Activated naive CD4-positive, alpha-beta T cell treated with anti-CD3 and anti-CD28 coated beads, Interleukin-2, amount 50 U/mL, for 24 hours (primary cell): ENCODE results near the gene OSBPL6.

Experiments
- H3K27ac Mint-ChIP-seq: one replicate; pipeline ENCODE4 v1.8.0; 2021; ENCODE audit warnings: mild to moderate bottlenecking, mixed read lengths
- H3K27me3 Mint-ChIP-seq: one replicate; pipeline ENCODE4 v1.8.0; 2021; ENCODE audit warnings: mixed read lengths
- H3K36me3 Mint-ChIP-seq: one replicate; pipeline ENCODE4 v1.8.0; 2021; ENCODE audit warnings: mixed read lengths
- H3K4me1 Mint-ChIP-seq: one replicate; pipeline ENCODE4 v1.8.0; 2021; ENCODE audit warnings: mixed read lengths
- H3K4me3 Mint-ChIP-seq: one replicate; pipeline ENCODE4 v1.8.0; 2021; ENCODE audit warnings: mild to moderate bottlenecking, mixed read lengths
- H3K9me3 Mint-ChIP-seq: one replicate; pipeline ENCODE4 v1.8.0; 2021; ENCODE audit warnings: mixed read lengths

The OSBPL6 gene

DNA sequence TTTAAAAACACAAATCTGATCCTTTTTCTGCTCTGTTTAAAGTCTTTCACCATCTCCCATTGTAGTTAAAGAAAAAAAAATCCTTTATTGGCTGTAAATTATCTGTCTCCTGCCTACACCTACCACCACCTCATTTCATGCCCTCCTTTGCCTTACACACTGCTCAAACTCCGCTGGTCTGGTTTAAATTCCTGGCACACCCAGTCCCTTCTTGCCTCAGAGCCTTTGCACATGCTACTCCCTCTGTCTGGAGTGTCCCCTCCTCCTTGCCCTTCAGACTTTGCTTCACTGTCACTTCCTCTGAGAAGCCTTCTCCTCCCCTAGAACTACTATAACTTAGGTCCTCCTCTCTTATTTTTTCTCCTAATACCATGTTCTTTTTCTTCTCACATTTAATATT, 49.6 kb downstream of the OSBPL6 start:
- Mint-ChIP-seq H3K4me1 (no peaks in the 10 kb centered on the region), H3K4me3 (no peak overlapping the region), H3K27ac (no peak overlapping the region), H3K9me3 (no peaks in the 10 kb centered on the region), H3K27me3 (peaks cover 6% of the 10 kb centered on the region), H3K36me3 (no peaks in the 10 kb centered on the region)

GRCh38 chr2:178244777-178245176, 50.5 kb downstream of the OSBPL6 start:
- Mint-ChIP-seq H3K4me1 (no peaks in the 10 kb centered on the region), H3K27ac (no peak overlapping the region), H3K27me3 (peaks cover 6% of the 10 kb centered on the region), H3K9me3 (no peaks in the 10 kb centered on the region), H3K4me3 (no peak overlapping the region), H3K36me3 (no peaks in the 10 kb centered on the region)

DNA sequence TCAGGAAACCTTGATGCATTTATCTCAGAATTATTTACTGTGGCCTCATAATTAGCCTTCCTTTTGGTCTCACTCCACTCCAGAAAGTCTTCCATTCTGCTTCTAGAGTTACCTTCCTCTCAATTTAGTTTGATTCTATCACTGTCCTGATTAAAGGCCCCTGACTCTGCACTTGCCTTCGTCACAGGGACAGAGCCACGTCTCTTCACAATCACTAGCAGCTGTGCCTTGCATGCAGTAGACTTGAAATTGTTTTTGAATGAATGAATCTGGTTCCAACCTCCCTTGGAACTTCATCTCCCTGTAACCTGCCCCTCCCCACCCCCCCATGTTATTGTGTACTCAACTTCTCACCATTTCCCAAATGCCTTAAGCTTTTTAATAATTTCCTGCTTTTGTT, 52.4 kb downstream of the OSBPL6 start:
- no peaks in the 10 kb centered on the region for H3K9me3 Mint-ChIP-seq
- H3K36me3 Mint-ChIP-seq: no peaks in the 10 kb centered on the region
- no peak overlapping the region for H3K4me3 Mint-ChIP-seq
- peaks cover 5% of the 10 kb centered on the region for H3K27me3 Mint-ChIP-seq
- H3K27ac Mint-ChIP-seq: no peak overlapping the region
- H3K4me1 Mint-ChIP-seq: no peaks in the 10 kb centered on the region

DNA sequence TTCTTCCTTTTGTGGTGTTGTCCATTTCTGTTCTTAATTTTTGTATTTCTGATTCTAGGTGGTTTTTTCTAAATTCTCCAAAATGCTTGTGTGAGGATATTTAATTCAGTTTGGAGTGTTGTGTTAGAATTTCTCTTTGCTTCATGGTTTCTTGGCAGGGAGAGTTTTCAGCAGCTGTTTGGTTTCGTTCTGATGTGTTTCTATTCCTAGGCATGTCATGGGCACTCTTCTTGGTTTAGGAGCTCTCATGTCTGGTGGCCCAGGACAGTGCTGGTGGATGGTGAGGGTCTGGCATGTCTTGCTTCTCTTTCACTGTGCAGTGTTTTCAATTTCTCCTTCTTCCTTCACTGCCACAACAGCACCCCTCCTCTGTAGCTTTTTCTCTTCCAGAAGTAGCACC, 52.9 kb downstream of the OSBPL6 start:
- no peak overlapping the region for H3K4me3 Mint-ChIP-seq
- H3K27me3 Mint-ChIP-seq: peaks cover 5% of the 10 kb centered on the region
- no peaks in the 10 kb centered on the region for H3K4me1 Mint-ChIP-seq
- no peak overlapping the region for H3K27ac Mint-ChIP-seq
- H3K36me3 Mint-ChIP-seq: no peaks in the 10 kb centered on the region
- H3K9me3 Mint-ChIP-seq: no peaks in the 10 kb centered on the region

GRCh38 chr2:178250429-178250828, 56.1 kb downstream of the OSBPL6 start:
- H3K9me3 Mint-ChIP-seq: no peaks in the 10 kb centered on the region
- H3K27me3 Mint-ChIP-seq: peaks cover 2% of the 10 kb centered on the region
- H3K27ac Mint-ChIP-seq: no peak overlapping the region
- H3K4me1 Mint-ChIP-seq: no peaks in the 10 kb centered on the region
- H3K36me3 Mint-ChIP-seq: no peaks in the 10 kb centered on the region
- H3K4me3 Mint-ChIP-seq: no peak overlapping the region

GRCh38 chr2:178251151-178251955, 57.0 kb downstream of the OSBPL6 start:
- H3K36me3 Mint-ChIP-seq: no peaks in the 10 kb centered on the region
- H3K4me1 Mint-ChIP-seq: no peaks in the 10 kb centered on the region
- H3K4me3 Mint-ChIP-seq: no peak overlapping the region

DNA sequence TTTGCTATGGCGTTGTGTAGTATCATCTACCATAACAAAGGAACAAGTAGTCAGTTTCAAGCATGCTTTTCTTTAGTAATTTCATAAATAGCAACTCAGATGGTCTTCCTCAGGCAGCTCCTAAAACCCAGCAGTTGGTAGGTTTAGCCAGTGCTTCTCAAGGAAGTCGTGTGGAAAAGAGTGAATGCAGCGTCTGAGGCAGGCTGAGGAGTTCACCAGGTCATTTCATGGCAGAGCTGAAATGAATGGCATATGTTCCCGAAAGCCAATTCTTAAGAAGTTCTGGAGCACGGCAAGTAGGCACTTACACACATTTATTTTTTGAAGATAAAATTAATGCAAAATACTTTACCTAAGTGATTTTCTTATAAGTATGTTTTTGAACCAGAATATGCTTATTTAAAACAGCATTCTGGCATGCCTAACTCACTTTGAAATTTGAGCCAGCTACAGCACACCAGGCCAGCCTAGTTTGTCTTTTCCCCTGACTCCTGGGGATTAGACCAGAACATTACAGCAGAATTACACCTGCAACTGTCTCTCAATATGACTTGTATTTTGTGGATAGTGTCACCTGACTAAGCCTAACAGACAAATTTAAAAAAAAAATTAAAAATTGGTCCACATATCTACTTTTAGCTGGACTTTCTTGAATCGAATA, 62.2 kb downstream of the OSBPL6 start:
- no peak overlapping the region for H3K4me3 Mint-ChIP-seq
- H3K27me3 Mint-ChIP-seq: peaks cover 4% of the 10 kb centered on the region
- no peak overlapping the region for H3K27ac Mint-ChIP-seq
- H3K36me3 Mint-ChIP-seq: no peaks in the 10 kb centered on the region
- H3K4me1 Mint-ChIP-seq: no peaks in the 10 kb centered on the region
- H3K9me3 Mint-ChIP-seq: no peaks in the 10 kb centered on the region

More at GRCh38 chr2:178251151-178251955, 57.0 kb downstream of the OSBPL6 start:
- Mint-ChIP-seq H3K27ac (no peak overlapping the region), H3K27me3 (no peaks in the 10 kb centered on the region), H3K9me3 (no peaks in the 10 kb centered on the region)

- peaks cover 4% of the 10 kb centered on the region for H3K27me3 Mint-ChIP-seq
- no peak overlapping the region for H3K27ac Mint-ChIP-seq
- H3K4me1 Mint-ChIP-seq: no peaks in the 10 kb centered on the region
- H3K36me3 Mint-ChIP-seq: no peaks in the 10 kb centered on the region
- no peaks in the 10 kb centered on the region for H3K9me3 Mint-ChIP-seq
- no peak overlapping the region for H3K4me3 Mint-ChIP-seq
Observed at GRCh38 chr2:178257127-178257526, 62.8 kb downstream of the OSBPL6 start.

DNA sequence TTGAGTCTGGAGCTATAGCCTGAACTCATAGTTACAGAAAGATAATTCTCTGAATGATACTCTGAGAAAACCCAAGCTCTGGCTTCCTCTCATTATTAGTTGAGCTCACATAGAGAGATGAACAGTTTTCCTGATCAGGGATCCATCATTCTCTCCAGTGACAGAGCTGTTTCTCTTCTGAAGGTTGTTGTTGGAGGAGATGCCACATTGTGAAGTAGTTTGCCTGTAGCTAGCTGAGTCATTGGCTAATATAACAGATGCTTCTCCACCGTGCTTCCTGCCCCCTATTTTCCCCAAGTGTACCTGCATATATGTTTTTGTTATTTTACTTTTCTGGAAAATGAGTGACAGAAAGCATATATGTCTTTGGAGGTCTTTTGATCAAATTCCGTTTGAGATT, 64.6 kb downstream of the OSBPL6 start:
- H3K4me3 Mint-ChIP-seq: no peak overlapping the region
- no peaks in the 10 kb centered on the region for H3K36me3 Mint-ChIP-seq
- H3K9me3 Mint-ChIP-seq: no peaks in the 10 kb centered on the region
- H3K27ac Mint-ChIP-seq: no peak overlapping the region
- peaks cover 4% of the 10 kb centered on the region for H3K27me3 Mint-ChIP-seq
- H3K4me1 Mint-ChIP-seq: no peaks in the 10 kb centered on the region

- Mint-ChIP-seq H3K4me1 (no peaks in the 10 kb centered on the region), H3K27ac (no peak overlapping the region), H3K27me3 (peaks cover 4% of the 10 kb centered on the region), H3K9me3 (no peaks in the 10 kb centered on the region), H3K36me3 (no peaks in the 10 kb centered on the region), H3K4me3 (no peak overlapping the region)
Observed at GRCh38 chr2:178263159-178263860, 69.0 kb downstream of the OSBPL6 start.

DNA sequence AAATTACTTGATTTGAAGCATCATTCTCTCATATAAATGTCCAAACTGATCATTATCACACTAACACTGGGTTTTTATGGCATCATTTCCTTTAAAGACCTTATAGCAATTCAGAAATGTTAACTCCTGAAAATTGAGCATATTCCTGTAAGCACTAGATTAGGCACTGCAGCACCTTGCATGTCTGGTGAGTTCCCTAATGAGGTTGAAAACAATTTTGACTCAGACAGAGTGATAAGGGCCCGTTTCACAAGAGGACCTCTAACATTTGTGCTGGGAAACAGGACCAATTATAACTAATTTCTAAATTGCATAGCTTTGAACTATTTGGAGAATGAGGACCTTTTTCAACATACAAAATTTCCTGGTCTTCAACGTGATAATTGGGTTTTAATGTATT, 69.9 kb downstream of the OSBPL6 start:
- Mint-ChIP-seq H3K27ac (no peak overlapping the region), H3K36me3 (no peaks in the 10 kb centered on the region), H3K4me1 (no peaks in the 10 kb centered on the region), H3K9me3 (no peaks in the 10 kb centered on the region), H3K27me3 (no peaks in the 10 kb centered on the region), H3K4me3 (no peak overlapping the region)

GRCh38 chr2:178265851-178266250, 71.5 kb downstream of the OSBPL6 start:
- Mint-ChIP-seq H3K36me3 (no peaks in the 10 kb centered on the region), H3K4me3 (no peak overlapping the region), H3K9me3 (no peaks in the 10 kb centered on the region), H3K27ac (no peak overlapping the region), H3K27me3 (no peaks in the 10 kb centered on the region), H3K4me1 (no peaks in the 10 kb centered on the region)

GRCh38 chr2:178266445-178266844, 72.1 kb downstream of the OSBPL6 start:
- Mint-ChIP-seq H3K27me3 (no peaks in the 10 kb centered on the region), H3K4me3 (no peak overlapping the region), H3K4me1 (no peaks in the 10 kb centered on the region), H3K27ac (no peak overlapping the region), H3K36me3 (no peaks in the 10 kb centered on the region), H3K9me3 (no peaks in the 10 kb centered on the region)

- Mint-ChIP-seq H3K4me3 (no peak overlapping the region), H3K9me3 (no peaks in the 10 kb centered on the region)
Observed at GRCh38 chr2:178267660-178268059, 73.3 kb downstream of the OSBPL6 start.

DNA sequence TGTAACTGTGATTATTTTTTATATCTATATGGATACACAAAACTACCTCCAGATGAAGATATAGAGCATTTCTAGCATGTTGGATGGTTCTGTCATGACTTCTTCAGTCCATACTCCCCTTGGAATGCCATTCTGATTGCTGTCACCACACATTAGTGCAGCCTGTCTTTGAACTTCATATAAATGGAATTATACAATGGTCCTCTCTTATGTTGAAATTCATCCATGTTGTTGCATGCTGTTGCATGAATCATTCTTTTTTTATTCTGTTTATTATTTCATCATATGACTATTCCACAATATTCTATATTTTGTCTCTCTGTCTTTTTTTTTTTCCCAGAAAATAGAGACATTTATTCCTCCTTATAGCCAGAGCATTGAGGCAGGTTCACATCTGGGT, 74.1 kb downstream of the OSBPL6 start:
- Mint-ChIP-seq H3K27me3 (no peaks in the 10 kb centered on the region), H3K27ac (no peak overlapping the region), H3K36me3 (no peaks in the 10 kb centered on the region), H3K9me3 (no peaks in the 10 kb centered on the region), H3K4me1 (no peaks in the 10 kb centered on the region), H3K4me3 (no peak overlapping the region)

More at GRCh38 chr2:178267660-178268059, 73.3 kb downstream of the OSBPL6 start:
- H3K4me1 Mint-ChIP-seq: no peaks in the 10 kb centered on the region
- H3K27ac Mint-ChIP-seq: no peak overlapping the region
- H3K36me3 Mint-ChIP-seq: no peaks in the 10 kb centered on the region
- H3K27me3 Mint-ChIP-seq: no peaks in the 10 kb centered on the region
